SW 1271 (cell line): ENCODE data around the gene GON7.
"Not testable (repeated sequence)": the region's sequence is repeated elsewhere in the genome, so short reads cannot be mapped to it uniquely, and the experiment has no call there.

Experiments
- DNase-seq, 2 experiments: peaks; one replicate each; lab custom pipeline; 2025; lab: John Stamatoyannopoulos, UW

GON7 gene

GRCh38 chr14:93199031-93199430, 7.8 kb downstream of the GON7 start:
- DNase-seq = no peak

DNA sequence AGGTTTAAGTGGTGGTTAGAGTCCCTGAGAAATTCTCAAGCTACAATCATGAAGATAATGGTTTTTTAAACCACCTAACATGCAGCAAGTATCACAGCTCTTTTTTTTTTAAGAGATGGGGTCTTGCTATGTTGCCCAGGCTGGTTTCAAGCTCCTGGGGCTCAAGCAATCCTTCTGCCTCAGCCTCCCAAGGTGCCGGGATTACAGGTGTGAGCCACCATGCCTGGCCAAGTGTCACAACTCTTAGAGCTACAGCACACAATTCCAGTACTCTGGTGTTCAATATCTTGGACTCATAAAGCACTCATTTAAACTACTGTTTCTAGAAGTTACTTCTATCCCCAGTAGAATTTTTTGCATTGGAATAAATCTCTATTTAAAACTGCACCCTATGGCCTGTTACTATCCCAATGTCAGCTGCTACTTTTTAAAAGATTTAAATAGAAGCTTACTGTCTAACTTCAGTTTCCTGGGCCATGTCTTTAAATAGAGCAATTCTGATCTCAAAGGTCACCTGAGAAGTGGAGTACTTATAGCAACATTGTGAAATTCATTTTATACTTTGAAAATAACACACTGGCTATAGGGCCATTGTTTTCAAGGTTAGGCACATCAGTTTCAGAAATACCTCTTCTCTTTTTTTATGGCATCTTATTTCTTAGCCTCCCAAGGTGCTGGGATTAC, 11.4 kb downstream of the GON7 start:
- DNase-seq = no peak

DNA sequence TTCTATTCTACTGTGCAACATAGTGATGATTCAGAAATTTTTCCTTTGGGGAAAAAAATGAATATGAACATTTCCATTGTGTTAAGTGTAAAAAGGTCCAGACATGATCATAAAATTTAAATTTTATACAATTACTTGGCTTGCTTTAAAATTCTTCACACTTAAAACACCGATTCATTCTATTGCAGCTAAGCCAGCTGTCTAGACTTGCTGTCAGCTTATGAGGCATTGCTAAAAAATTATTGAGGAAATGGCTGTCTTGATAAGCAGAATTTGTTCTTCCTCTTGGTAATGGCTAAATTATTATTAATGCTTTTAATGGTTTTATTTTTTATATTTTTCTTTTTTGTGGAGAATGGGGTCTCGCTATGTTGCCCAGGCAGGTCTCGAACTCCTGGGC, 19.9 kb downstream of the GON7 start:
- no peak for DNase-seq

DNA sequence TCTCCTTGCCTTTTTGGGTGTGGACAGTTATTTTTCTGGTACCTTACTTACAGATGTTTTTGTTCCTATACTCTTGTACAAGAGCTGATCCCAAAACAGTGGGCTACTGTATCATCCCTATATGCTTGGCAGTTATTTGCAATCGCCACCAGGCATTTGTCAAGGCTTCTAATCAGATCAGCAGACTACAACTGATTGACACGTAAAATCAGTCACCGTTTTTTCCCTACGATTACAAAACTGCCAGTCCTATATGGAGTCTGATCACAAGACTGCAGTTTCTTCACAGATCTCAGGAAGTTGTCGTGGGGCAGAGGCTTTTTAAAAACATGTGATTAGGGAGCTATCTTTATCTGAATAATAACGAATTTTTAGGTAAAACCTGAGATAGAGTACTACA, 20.4 kb downstream of the GON7 start:
- no peak for DNase-seq

- no peak for DNase-seq
Measured at GRCh38 chr14:93185349-93185720, 21.5 kb downstream of the GON7 start.

GRCh38 chr14:93184391-93185348, 22.2 kb downstream of the GON7 start, which contains the start of the genes LYSET and MOAP1:
LYSET (plus strand) TSS chr14:93185317; CDS start chr14:93185406, 89 bp downstream.
MOAP1 (minus strand) TSS chr14:93184897; CDS start chr14:93184242, 655 bp downstream.
- peak; percentile 56 to 70 for DNase-seq

DNA sequence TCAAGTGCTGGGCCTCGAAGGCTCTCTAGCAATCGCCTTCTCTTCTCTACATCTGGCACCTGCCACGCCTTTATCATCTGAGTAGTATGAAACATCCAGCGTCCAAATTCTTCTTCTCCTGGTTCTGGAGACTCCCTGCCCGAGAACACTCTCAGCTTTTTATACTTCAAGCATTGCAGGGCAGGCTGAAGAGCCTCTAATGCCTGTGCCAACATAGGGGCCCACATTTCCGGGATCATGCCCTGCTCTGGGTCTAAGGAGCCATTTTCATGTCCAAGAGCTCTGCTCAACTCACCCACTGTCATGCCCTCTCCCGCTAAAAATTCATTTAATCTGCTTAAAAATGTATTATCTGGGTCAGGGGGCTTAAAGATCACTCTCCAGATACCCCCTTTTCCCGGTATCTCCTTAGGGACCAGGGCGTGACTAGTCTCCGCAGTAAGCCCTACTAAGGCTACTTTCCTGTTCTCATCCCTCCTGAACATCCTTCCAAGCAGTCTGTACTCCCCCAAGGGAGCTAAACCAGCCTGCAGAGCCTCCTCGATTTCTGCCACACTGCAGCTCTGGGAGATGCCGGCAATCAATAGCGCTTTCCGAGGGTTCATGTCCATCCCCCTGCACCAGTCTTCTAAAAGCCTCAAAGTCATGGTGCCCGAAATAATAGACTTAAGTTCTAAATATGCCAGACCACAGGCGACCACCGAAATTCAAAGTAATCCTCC, 23.1 kb downstream of the GON7 start:
- DNase-seq = no peak

DNA sequence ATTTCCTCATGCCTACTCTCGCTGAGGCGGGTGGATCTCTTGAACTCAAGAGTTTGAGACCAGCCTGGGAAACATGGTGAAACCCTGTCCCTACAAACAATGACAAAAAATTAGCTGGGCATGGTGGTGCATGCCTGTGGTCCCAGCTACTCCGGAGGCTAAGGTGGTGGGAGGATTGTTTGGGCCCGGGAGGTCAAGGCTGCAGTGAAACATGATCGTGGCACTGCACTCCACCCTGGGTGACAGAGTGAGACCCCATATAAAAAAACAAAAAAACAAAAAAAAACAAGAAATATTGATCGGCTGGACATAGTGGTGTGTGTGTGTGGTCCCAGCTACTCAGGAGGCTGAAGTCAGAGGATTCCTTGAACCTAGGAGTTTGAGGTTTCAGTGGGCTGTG, 31.4 kb downstream of the GON7 start:
- no peak for DNase-seq

- not testable (repeated sequence) for DNase-seq
Measured at GRCh38 chr14:93174731-93175130, 32.1 kb downstream of the GON7 start.

- DNase-seq = no peak
Measured at GRCh38 chr14:93173943-93174395, 32.9 kb downstream of the GON7 start.

- no peak for DNase-seq
Measured at GRCh38 chr14:93171376-93171775, 35.5 kb downstream of the GON7 start.

GRCh38 chr14:93170141-93170540, 36.7 kb downstream of the GON7 start:
- not testable (repeated sequence) for DNase-seq

DNA sequence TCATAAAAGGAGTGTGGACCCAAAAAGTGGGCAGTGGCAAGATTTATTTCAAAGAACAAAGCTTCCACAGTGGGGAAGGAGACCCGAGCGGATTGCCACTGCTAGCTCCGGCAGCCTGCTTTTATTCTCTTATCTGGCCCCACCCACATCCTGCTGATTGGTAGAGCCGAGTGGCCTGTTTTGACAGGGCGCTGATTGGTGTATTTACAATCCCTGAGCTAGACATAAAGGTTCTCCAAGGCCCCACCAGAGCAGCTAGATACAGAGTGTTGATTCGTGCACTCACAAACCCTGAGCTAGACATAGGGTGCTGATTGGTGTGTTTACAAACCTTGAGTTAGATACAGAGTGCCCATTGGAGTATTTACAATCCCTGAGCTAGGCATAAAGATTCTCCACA, 37.2 kb downstream of the GON7 start:
- not testable (repeated sequence) for DNase-seq

DNA sequence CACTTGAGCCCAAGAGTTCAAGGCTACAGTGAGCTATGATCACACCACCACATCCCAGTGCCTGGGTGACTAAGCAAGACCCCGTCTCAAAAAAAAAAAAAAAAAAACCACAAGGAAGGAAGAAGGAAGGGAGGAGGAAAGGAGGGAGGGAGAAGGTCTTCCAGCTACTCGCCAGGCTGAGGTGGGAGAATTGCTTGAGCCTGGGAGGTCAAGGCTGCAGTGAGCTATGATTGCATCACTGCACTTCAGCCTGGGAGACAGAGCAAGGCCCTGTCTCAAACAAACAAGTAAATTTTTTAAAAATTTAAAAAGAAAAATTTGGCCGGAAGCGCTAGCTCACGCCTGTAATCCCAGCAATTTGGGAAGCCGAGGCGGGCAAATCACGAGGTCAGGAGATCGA, 38.3 kb downstream of the GON7 start:
- DNase-seq = not testable (repeated sequence)

- DNase-seq = not testable (repeated sequence)
Measured at GRCh38 chr14:93165271-93166265, 41.3 kb downstream of the GON7 start.

DNA sequence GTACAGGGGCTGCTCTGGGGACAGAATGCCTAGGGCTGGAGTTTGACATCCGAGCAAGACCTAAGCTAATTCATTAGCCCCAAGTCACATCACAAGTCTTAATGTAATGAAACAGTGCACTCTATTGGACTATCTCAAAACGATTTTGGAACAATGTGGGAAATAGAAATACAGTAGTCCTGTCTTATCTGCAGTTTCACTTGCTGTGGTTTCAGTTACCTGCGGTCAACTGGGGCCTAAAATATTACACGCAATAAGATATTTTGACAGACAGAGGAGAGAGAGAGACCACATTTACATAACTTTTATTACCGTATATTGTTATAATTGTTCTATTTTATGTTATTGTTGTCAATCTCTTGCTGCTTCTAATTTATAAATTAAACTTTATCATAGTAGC, 43.3 kb downstream of the GON7 start:
- no peak for DNase-seq

GRCh38 chr14:93161411-93161940, 45.4 kb downstream of the GON7 start:
- no peak for DNase-seq

DNA sequence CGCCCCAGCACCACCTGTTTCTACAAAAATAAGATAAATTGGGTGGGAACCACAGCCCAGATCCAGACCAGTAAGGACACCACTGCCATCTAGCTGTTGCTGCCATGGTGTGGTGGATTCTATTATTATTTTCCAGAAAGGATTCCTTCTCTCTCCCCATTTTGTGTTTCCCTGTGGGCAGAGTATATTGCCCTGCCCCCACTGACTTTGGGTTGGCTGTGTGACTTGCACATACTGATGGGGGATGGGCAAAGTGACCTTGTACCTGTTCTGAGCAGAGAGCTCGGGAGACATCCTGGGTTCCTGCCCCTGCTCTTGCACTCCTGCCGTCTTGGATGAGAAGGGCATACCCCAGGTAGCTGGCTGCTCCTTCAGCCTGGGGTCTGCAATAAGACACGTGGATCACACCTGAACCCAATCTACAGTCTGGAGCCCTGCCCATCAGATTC, 46.5 kb downstream of the GON7 start:
- DNase-seq = peak; percentile 13 to 37

DNA sequence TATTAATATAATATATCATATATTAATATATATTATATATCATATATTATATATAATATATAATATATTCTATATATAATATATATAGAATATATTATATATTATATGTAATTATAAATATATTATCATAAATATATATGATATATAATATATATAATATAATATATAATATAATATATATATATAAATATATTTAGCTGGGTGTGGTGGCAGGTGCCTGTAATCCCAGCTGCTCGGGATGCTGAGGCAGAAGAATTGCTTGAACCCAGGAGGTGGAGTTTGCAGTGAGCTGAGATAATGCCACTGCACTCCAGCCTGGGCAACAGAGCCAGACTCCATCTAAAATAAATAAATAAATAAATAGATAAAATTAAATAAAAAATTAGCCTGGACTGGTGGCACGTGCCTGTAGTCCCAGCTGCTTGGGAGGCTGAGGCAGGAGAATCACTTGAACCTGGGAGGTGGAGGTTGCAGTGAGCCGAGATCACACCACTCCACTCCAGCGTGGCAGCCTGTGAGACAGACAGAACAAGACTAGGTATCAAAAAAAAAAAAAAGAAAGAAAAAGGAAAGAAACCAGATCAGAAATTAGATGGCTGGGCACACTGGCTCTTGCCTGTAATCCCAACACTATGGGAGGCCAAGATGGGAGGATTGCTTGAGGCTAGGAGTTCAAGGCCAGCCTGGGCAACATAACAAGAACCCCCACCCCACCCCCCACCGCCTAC, 47.1 kb downstream of the GON7 start:
- not testable (repeated sequence) for DNase-seq

DNA sequence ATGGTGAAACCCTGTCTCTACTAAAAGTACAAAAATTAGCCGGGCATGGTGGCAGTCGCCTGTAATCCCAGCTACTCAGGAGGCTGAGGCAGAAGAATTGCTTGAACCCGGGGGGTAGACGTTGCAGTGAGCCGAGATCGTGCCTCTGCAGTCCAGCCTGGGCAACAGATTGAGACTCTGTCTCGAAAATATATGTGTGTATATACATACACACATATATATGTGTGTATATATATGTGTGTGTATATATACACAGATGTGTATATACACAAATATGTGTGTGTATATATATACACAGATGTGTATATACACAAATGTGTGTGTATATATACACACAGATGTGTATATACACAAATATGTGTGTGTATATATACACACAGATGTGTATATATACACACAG, 48.5 kb downstream of the GON7 start:
- DNase-seq = not testable (repeated sequence)
